NCI-H128 (cell line): Measurements from ENCODE around the gene CHD1.

Experiments
- DNase-seq: peaks from one replicate; lab custom pipeline; 2025; ENCODE audit not compliant: unreplicated experiment; lab: John Stamatoyannopoulos, UW

The CHD1 gene

GRCh38 chr5:98936948-98937715 lies 8.3 kb upstream of the CHD1 start:
- DNase-seq: no peak

- no peak for DNase-seq
Observed at GRCh38 chr5:98935206-98935605, 6.4 kb upstream of the CHD1 start.

- no peak for DNase-seq
Observed at GRCh38 chr5:98934546-98934945, 5.7 kb upstream of the CHD1 start.

GRCh38 chr5:98933445-98934072 lies 4.8 kb upstream of the CHD1 start:
- DNase-seq: no peak

- DNase-seq: no peak
Observed at GRCh38 chr5:98930972-98931762, 2.4 kb upstream of the CHD1 start.

- no peak for DNase-seq
Observed at GRCh38 chr5:98929710-98930298, 997 bp upstream of the CHD1 start.

- DNase-seq: no peak
Observed at GRCh38 chr5:98927989-98928872, 576 bp downstream of the CHD1 start.

- no peak for DNase-seq
Observed at GRCh38 chr5:98927242-98927988, 1.4 kb downstream of the CHD1 start.

- no peak for DNase-seq
Observed at GRCh38 chr5:98923966-98924365, 4.8 kb downstream of the CHD1 start.

GRCh38 chr5:98921947-98922505 lies 6.8 kb downstream of the CHD1 start:
- no peak for DNase-seq

- no peak for DNase-seq
Observed at GRCh38 chr5:98917433-98917832, 11.4 kb downstream of the CHD1 start.

GRCh38 chr5:98916540-98916939 lies 12.3 kb downstream of the CHD1 start:
- DNase-seq: no peak

GRCh38 chr5:98913911-98914310 lies 14.9 kb downstream of the CHD1 start:
- no peak for DNase-seq

GRCh38 chr5:98911280-98912040 lies 17.3 kb downstream of the CHD1 start:
- DNase-seq: no peak

GRCh38 chr5:98909363-98909762 lies 19.4 kb downstream of the CHD1 start:
- no peak for DNase-seq

- DNase-seq: no peak
Observed at GRCh38 chr5:98907951-98908350, 20.9 kb downstream of the CHD1 start.

- no peak for DNase-seq
Observed at GRCh38 chr5:98906756-98907355, 22.0 kb downstream of the CHD1 start.
